ENCODE data around the gene TNS3. TPM values are rescaled to one million over a fixed set of nuclear protein-coding genes. Genes with fewer than 3 reads are reported as not detected.

The TNS3 gene
- total RNA-seq, 1 donor = 9.2 TPM

- Histone ChIP-seq H3K9me3 (ENCODE audit: low read depth, low read length) (no peaks in the 10 kb centered on the region), H3K4me1 (ENCODE audit: insufficient read depth, low read length) (no peaks in the 10 kb centered on the region), H3K27me3 (ENCODE audit: insufficient read depth, low read length) (no peaks in the 10 kb centered on the region), H3K4me3 (ENCODE audit: low read length) (no peak overlapping the region)
Observed at GRCh38 chr7:47327346-47327697, 254.6 kb downstream of the TNS3 start.

- Histone ChIP-seq H3K4me1 (ENCODE audit: insufficient read depth, low read length) (no peaks in the 10 kb centered on the region), H3K27me3 (ENCODE audit: insufficient read depth, low read length) (no peaks in the 10 kb centered on the region), H3K9me3 (ENCODE audit: low read depth, low read length) (no peaks in the 10 kb centered on the region), H3K4me3 (ENCODE audit: low read length) (no peak overlapping the region)
Observed at GRCh38 chr7:47326808-47327207, 255.1 kb downstream of the TNS3 start.

GRCh38 chr7:47326220-47326619 lies 255.7 kb downstream of the TNS3 start:
- Histone ChIP-seq H3K4me1 (ENCODE audit: insufficient read depth, low read length) (no peaks in the 10 kb centered on the region), H3K9me3 (ENCODE audit: low read depth, low read length) (no peaks in the 10 kb centered on the region), H3K4me3 (ENCODE audit: low read length) (no peak overlapping the region), H3K27me3 (ENCODE audit: insufficient read depth, low read length) (no peaks in the 10 kb centered on the region)

GRCh38 chr7:47325337-47325736 lies 256.6 kb downstream of the TNS3 start:
- no peaks in the 10 kb centered on the region for H3K4me1 ChIP-seq (ENCODE audit: insufficient read depth, low read length)

GRCh38 chr7:47323904-47324303 lies 258.0 kb downstream of the TNS3 start:
- Histone ChIP-seq H3K4me1 (ENCODE audit: insufficient read depth, low read length) (no peaks in the 10 kb centered on the region), H3K4me3 (ENCODE audit: low read length) (no peak overlapping the region), H3K27me3 (ENCODE audit: insufficient read depth, low read length) (no peaks in the 10 kb centered on the region), H3K9me3 (ENCODE audit: low read depth, low read length) (no peaks in the 10 kb centered on the region)

More at GRCh38 chr7:47325337-47325736, 256.6 kb downstream of the TNS3 start:
- no peak overlapping the region for H3K4me3 ChIP-seq (ENCODE audit: low read length)
- H3K27me3 ChIP-seq (ENCODE audit: insufficient read depth, low read length) = no peaks in the 10 kb centered on the region
- H3K9me3 ChIP-seq (ENCODE audit: low read depth, low read length) = no peaks in the 10 kb centered on the region

- Histone ChIP-seq H3K4me1 (ENCODE audit: insufficient read depth, low read length) (no peaks in the 10 kb centered on the region), H3K9me3 (ENCODE audit: low read depth, low read length) (no peaks in the 10 kb centered on the region), H3K27me3 (ENCODE audit: insufficient read depth, low read length) (no peaks in the 10 kb centered on the region), H3K4me3 (ENCODE audit: low read length) (no peak overlapping the region)
Observed at GRCh38 chr7:47322731-47323130, 259.2 kb downstream of the TNS3 start.

GRCh38 chr7:47320296-47320695 lies 261.6 kb downstream of the TNS3 start:
- H3K4me3 ChIP-seq (ENCODE audit: low read length) = no peak overlapping the region
- H3K4me1 ChIP-seq (ENCODE audit: insufficient read depth, low read length) = no peaks in the 10 kb centered on the region
- no peaks in the 10 kb centered on the region for H3K9me3 ChIP-seq (ENCODE audit: low read depth, low read length)
- H3K27me3 ChIP-seq (ENCODE audit: insufficient read depth, low read length) = no peaks in the 10 kb centered on the region

GRCh38 chr7:47318395-47319182 lies 263.3 kb downstream of the TNS3 start:
- Histone ChIP-seq H3K4me3 (ENCODE audit: low read length) (no peak overlapping the region), H3K9me3 (ENCODE audit: low read depth, low read length) (no peaks in the 10 kb centered on the region), H3K4me1 (ENCODE audit: insufficient read depth, low read length) (no peaks in the 10 kb centered on the region), H3K27me3 (ENCODE audit: insufficient read depth, low read length) (no peaks in the 10 kb centered on the region)

- Histone ChIP-seq H3K27me3 (ENCODE audit: insufficient read depth, low read length) (no peaks in the 10 kb centered on the region), H3K4me3 (ENCODE audit: low read length) (no peak overlapping the region), H3K9me3 (ENCODE audit: low read depth, low read length) (no peaks in the 10 kb centered on the region), H3K4me1 (ENCODE audit: insufficient read depth, low read length) (no peaks in the 10 kb centered on the region)
Observed at GRCh38 chr7:47317487-47317886, 264.4 kb downstream of the TNS3 start.

- Histone ChIP-seq H3K9me3 (ENCODE audit: low read depth, low read length) (no peaks in the 10 kb centered on the region), H3K27me3 (ENCODE audit: insufficient read depth, low read length) (no peaks in the 10 kb centered on the region), H3K4me3 (ENCODE audit: low read length) (no peak overlapping the region), H3K4me1 (ENCODE audit: insufficient read depth, low read length) (no peaks in the 10 kb centered on the region)
Observed at GRCh38 chr7:47314728-47315607, 266.9 kb downstream of the TNS3 start.

GRCh38 chr7:47314248-47314647 lies 267.7 kb downstream of the TNS3 start:
- no peaks in the 10 kb centered on the region for H3K9me3 ChIP-seq (ENCODE audit: low read depth, low read length)
- H3K27me3 ChIP-seq (ENCODE audit: insufficient read depth, low read length) = no peaks in the 10 kb centered on the region
- no peaks in the 10 kb centered on the region for H3K4me1 ChIP-seq (ENCODE audit: insufficient read depth, low read length)
- H3K4me3 ChIP-seq (ENCODE audit: low read length) = no peak overlapping the region

- no peaks in the 10 kb centered on the region for H3K27me3 ChIP-seq (ENCODE audit: insufficient read depth, low read length)
- no peaks in the 10 kb centered on the region for H3K9me3 ChIP-seq (ENCODE audit: low read depth, low read length)
- no peaks in the 10 kb centered on the region for H3K4me1 ChIP-seq (ENCODE audit: insufficient read depth, low read length)
- H3K4me3 ChIP-seq (ENCODE audit: low read length) = no peak overlapping the region
Observed at GRCh38 chr7:47313564-47313963, 268.3 kb downstream of the TNS3 start.

- no peaks in the 10 kb centered on the region for H3K4me1 ChIP-seq (ENCODE audit: insufficient read depth, low read length)
- H3K27me3 ChIP-seq (ENCODE audit: insufficient read depth, low read length) = no peaks in the 10 kb centered on the region
- H3K4me3 ChIP-seq (ENCODE audit: low read length) = no peak overlapping the region
- H3K9me3 ChIP-seq (ENCODE audit: low read depth, low read length) = no peaks in the 10 kb centered on the region
Observed at GRCh38 chr7:47311891-47312290, 270.0 kb downstream of the TNS3 start.

GRCh38 chr7:47310020-47310419 lies 271.9 kb downstream of the TNS3 start:
- Histone ChIP-seq H3K9me3 (ENCODE audit: low read depth, low read length) (no peaks in the 10 kb centered on the region), H3K4me1 (ENCODE audit: insufficient read depth, low read length) (no peaks in the 10 kb centered on the region), H3K4me3 (ENCODE audit: low read length) (no peak overlapping the region), H3K27me3 (ENCODE audit: insufficient read depth, low read length) (no peaks in the 10 kb centered on the region)

GRCh38 chr7:47308808-47309207 lies 273.1 kb downstream of the TNS3 start:
- Histone ChIP-seq H3K4me3 (ENCODE audit: low read length) (no peak overlapping the region), H3K27me3 (ENCODE audit: insufficient read depth, low read length) (no peaks in the 10 kb centered on the region)

More at GRCh38 chr7:47308808-47309207, 273.1 kb downstream of the TNS3 start:
- Histone ChIP-seq H3K4me1 (ENCODE audit: insufficient read depth, low read length) (no peaks in the 10 kb centered on the region), H3K9me3 (ENCODE audit: low read depth, low read length) (no peaks in the 10 kb centered on the region)
